ENCODE data around the gene DDX10.
"Not testable (repeated sequence)": the region's sequence is repeated elsewhere in the genome, so short reads cannot be mapped to it uniquely, and the experiment has no call there.

The DDX10 gene

DNA sequence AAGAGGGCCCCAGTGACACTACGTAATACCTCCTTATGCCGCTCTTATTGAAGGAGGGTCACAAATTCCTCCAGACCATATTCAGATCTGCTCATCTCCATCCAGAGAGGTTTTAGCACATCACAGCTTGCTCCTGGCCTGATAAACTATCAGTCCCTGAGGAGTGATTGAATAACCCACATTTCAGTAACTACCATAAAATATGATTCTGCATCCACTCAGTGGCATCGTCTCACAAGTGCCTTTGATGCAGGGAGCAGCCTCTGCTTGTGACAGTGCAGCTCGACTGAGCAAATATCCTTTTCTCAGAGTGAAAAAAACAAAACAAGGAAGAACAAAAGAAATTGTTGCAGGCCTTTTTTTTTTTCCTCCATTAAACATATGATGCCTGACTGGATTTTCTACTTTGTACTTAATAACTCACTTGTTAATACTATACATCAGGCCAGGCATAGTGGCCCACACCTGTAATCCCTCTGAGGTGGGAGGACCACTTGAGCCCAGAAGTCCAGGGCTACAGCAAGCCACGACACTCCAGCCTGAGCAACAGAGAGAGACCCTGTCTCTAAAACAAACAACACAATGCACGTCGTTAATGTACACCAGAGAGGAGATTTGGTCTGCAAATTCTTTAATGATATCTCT, 64.5 kb downstream of the DDX10 start:
- TF ChIP-seq, protein P1, sequence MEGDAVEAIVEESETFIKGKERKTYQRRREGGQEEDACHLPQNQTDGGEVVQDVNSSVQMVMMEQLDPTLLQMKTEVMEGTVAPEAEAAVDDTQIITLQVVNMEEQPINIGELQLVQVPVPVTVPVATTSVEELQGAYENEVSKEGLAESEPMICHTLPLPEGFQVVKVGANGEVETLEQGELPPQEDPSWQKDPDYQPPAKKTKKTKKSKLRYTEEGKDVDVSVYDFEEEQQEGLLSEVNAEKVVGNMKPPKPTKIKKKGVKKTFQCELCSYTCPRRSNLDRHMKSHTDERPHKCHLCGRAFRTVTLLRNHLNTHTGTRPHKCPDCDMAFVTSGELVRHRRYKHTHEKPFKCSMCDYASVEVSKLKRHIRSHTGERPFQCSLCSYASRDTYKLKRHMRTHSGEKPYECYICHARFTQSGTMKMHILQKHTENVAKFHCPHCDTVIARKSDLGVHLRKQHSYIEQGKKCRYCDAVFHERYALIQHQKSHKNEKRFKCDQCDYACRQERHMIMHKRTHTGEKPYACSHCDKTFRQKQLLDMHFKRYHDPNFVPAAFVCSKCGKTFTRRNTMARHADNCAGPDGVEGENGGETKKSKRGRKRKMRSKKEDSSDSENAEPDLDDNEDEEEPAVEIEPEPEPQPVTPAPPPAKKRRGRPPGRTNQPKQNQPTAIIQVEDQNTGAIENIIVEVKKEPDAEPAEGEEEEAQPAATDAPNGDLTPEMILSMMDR (IDR thresholded peaks at IDR 0.05), result no peak
- TF ChIP-seq ZFX (IDR thresholded peaks at IDR 0.05; ENCODE audit: borderline replicate concordance), result no peak

DNA sequence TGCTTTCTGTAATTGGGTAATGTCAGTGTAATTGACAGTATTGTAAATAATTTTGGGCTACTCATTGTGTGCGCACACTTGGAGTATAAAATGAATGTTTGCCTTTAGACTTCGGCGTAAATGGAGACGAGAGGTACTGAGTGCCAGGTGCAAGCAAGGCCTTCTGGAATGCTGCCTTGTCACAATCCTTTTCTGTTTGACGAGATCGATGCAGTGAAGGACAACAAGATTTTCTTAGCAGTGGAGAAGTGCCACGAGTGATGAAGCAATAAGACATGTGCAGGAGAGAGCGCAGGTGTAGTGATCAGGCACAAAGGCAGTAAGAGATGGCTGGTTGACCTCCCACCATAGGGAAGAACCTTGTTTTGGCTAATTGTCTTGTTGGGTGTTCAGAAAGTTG, 67.5 kb downstream of the DDX10 start:
- no peak overlapping the region for H3K27ac ChIP-seq
- TF ChIP-seq, protein P1 (IDR thresholded peaks at IDR 0.05), result no peak
- no peak for TF ChIP-seq ZFX (IDR thresholded peaks at IDR 0.05; ENCODE audit: borderline replicate concordance)

More for the DNA sequence above, 64.5 kb downstream of the DDX10 start:
- no peak overlapping the region for H3K27ac ChIP-seq

DNA sequence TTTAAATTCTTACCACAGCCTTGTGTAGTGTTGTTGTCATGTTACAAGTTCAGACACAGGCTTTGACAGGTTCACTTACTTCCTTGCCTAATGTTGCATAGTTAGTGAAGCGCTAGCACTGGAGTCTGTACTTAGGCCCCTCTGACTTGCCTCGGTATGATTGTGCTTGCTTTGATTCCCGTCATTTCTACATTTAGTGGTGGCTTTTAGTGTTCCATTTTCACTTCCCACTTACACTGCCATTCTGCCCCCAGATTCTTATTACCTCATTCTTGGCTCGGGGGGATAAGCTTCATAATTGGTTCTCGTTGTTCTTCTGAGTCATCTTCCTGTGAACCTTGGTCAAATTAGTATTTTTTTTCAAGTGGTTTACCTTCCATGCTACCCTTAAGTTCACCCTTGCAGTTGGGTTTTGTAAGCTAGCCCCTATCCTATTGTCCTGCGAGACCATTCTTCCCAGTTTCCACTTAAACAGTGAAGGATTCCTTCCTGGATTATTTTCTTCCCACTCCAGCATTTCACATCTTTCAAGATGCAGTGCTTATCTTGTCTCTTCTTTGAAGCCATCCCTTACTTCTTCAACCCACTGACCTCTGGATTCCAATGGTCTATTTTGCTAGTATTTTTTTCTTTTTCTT, 68.7 kb downstream of the DDX10 start:
- H3K27ac ChIP-seq, result no peak overlapping the region
- TF ChIP-seq, protein P1 (IDR thresholded peaks at IDR 0.05), result no peak
- no peak for TF ChIP-seq ZFX (IDR thresholded peaks at IDR 0.05; ENCODE audit: borderline replicate concordance)

DNA sequence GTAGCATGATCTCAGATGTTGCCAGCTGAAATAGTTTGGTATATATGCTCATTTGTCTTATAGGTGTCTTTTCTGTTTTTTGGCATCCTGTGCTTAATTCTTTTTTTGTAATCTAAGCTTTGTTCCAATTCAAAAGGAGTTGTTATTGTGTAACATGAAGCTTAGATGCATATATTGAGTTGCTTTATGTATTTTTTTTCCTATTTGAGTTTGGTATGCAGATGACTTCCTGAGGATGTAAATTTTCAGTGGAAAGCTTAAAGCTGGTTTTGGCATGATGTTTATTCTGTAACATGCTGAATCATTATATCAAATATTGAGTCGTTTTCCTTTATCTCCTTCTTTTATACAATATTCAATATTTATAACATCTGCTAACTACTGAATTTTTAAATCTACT, 69.4 kb downstream of the DDX10 start:
- no peak for TF ChIP-seq ZFX (IDR thresholded peaks at IDR 0.05; ENCODE audit: borderline replicate concordance)
- TF ChIP-seq, protein P1 (IDR thresholded peaks at IDR 0.05), result no peak
- no peak overlapping the region for H3K27ac ChIP-seq

DNA sequence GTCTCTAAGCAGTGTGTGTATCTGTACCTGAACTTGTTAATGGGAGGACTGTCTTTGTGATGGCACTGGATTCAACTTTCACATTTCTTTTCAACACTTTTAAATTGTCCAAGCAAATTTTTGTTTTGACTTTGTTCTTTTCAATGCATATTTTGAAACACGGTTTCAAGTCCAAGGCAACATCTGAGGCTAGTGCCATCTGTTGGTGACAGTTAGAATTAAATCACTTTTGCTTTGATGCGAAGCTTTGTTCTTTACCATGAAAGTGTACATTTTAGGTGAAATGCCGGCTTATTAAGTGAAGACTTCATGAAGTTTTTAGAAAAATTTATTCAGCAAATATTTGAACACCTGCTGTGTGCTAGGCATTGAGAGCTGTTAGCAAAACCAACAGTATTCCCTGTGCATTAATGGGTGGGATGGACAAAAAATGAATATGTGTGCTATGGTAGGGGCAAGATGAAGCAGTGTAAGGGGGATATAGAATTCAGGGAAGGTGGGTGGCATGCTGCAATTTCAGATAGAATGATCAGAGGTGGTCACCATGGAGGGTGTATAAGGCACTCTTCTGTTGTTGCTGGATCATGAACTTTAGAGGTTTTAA, 70.2 kb downstream of the DDX10 start:
- TF ChIP-seq, protein P1 (IDR thresholded peaks at IDR 0.05), result peak; percentile 88
- TF ChIP-seq ZFX (IDR thresholded peaks at IDR 0.05; ENCODE audit: borderline replicate concordance), result no peak
- H3K27ac ChIP-seq, result no peak overlapping the region

DNA sequence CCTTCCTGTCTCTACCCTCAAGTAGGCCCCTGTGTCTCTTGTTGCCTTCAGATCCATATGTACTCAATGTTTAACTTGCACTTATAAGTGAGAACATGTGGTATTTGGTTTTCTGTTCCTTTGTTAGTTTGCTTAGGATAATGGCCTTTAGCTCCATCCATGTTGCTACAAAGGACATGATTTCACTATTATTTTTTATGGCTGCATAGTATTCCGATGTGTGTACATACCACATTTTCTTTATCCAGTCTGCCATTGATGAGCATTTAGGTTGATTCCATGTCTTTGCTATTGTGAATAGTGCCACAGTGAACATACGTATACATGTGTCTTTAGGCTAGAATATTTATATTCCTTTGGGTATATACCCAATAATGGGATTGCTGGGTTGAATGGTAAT, 75.3 kb downstream of the DDX10 start:
- not testable (repeated sequence) for H3K27ac ChIP-seq

DNA sequence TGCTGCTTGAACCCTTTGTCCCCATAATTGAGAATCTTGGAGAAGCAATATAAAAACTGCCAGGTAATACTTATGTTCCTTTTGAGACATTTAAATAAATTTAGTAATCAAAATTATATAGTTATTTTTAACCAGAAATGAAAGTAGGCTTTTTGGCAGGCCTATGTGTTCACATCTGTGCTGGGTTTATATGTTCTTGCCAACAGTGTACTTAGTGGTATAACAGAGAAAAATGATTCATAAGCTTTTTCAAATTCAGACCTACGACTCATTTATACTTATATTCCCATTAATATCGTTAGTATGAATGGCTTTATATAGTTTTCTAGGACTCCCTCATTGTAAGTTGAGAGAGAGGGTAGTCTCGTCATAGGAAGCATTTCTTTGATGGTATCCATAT, 79.0 kb downstream of the DDX10 start:
- TF ChIP-seq ZFX (IDR thresholded peaks at IDR 0.05; ENCODE audit: borderline replicate concordance), result no peak
- TF ChIP-seq, protein P1 (IDR thresholded peaks at IDR 0.05), result no peak
- H3K27ac ChIP-seq, result no peak overlapping the region
